Lung (tissue), 12 donors: Measurements from ENCODE around the gene LHX6. TPM values are rescaled to one million over a fixed set of nuclear protein-coding genes. Genes with fewer than 3 reads are reported as not detected.

Source experiments
- ATAC-seq: fragments of 200-7000 bp; cut with Tn5 transposase; one replicate; pipeline ENCODE4 v1.9.1; 2020; ENCODE audit warnings: moderate number of reproducible peaks; ENCODE audit not compliant: insufficient read depth, low FRiP score
- DNase-seq, 3 donors: peaks; one replicate each; pipeline ENCODE4 v3.0.0-alpha.2; 2013 to 2017
- H3K27ac ChIP-seq, 2 donors: one replicate each; pipeline ENCODE4 v1.5.1; 2013; ENCODE audit warnings: mild to moderate bottlenecking in 2 of 2, moderate library complexity in 2 of 2, control low read depth in 1 of 2, inconsistent platforms in 1 of 2, low read depth in 1 of 2, low read length in 1 of 2
- H3K27me3 ChIP-seq, 3 donors: one replicate each; pipeline ENCODE4 v1.5.1; 2013; ENCODE audit warnings: low read length in 2 of 3; ENCODE audit not compliant: control insufficient read depth in 3 of 3, insufficient read depth in 3 of 3
- H3K36me3 ChIP-seq, 4 donors: one replicate each; pipeline ENCODE4 v1.5.1; 2013; ENCODE audit warnings: low read length in 4 of 4, mild to moderate bottlenecking in 1 of 4, moderate library complexity in 1 of 4; ENCODE audit not compliant: control insufficient read depth in 4 of 4, insufficient read depth in 4 of 4
- H3K4me1 ChIP-seq, 5 donors: one replicate each; pipeline ENCODE4 v1.5.1; 2013; ENCODE audit warnings: low read length in 5 of 5, mild to moderate bottlenecking in 2 of 5, moderate library complexity in 1 of 5; ENCODE audit not compliant: control insufficient read depth in 5 of 5, insufficient read depth in 5 of 5
- H3K4me3 ChIP-seq: one replicate; pipeline ENCODE4 v1.5.1; 2013; ENCODE audit warnings: mild to moderate bottlenecking, control low read depth, moderate library complexity
- H3K9ac ChIP-seq, 2 donors: one replicate each; pipeline ENCODE4 v1.5.1; 2013; ENCODE audit warnings: low read length in 2 of 2, control low read depth in 1 of 2; ENCODE audit not compliant: insufficient read depth in 1 of 2
- H3K9me3 ChIP-seq, 4 donors: one replicate each; pipeline ENCODE4 v1.5.1; 2013; ENCODE audit warnings: low read length in 3 of 4, mild to moderate bottlenecking in 1 of 4, moderate library complexity in 1 of 4; ENCODE audit not compliant: control insufficient read depth in 4 of 4, insufficient read depth in 3 of 4
- WGBS, 2 donors: extraction: QIAGEN DNeasy Blood & Tissue Kit; methylation state at CpG; one replicate each; pipeline ENCODE4 v1.1.7; 2013; 5-methylcytosine and 5-hydroxymethylcytosine counted together
- polyA plus RNA-seq, 2 donors: library from polyadenylated mRNA; stranded (reverse); fragments of 200-250 nt; gene quantifications; one replicate each; pipeline ENCODE4 v1.2.1, GENCODE V29; 2013
- total RNA-seq, 2 donors: library from RNA; depleted of rRNA in 1 of 2; stranded (reverse); fragments of >200 nt in 1 of 2; gene quantifications; one replicate each; pipeline ENCODE4 v1.2.1, GENCODE V29; 2014 to 2021
- TF ChIP-seq, protein P1 (sequence below): IDR thresholded peaks from 2 replicates; pipeline ENCODE4 v1.5.1; 2012; ENCODE audit warnings: mild to moderate bottlenecking; ENCODE audit errors: control extremely low read depth, extremely low read depth
- donor health status: control.
- donor health status: control.
- donor health status: Bipolar disorder and iron deficiency.
- donor health status: healthy.
- donor health status: DM: yes; HTN: yes; CAD: no.

LHX6 gene
- total and polyA plus RNA-seq, 4 donors, result 3.2 to 11.3 (median 4.3) TPM

DNA sequence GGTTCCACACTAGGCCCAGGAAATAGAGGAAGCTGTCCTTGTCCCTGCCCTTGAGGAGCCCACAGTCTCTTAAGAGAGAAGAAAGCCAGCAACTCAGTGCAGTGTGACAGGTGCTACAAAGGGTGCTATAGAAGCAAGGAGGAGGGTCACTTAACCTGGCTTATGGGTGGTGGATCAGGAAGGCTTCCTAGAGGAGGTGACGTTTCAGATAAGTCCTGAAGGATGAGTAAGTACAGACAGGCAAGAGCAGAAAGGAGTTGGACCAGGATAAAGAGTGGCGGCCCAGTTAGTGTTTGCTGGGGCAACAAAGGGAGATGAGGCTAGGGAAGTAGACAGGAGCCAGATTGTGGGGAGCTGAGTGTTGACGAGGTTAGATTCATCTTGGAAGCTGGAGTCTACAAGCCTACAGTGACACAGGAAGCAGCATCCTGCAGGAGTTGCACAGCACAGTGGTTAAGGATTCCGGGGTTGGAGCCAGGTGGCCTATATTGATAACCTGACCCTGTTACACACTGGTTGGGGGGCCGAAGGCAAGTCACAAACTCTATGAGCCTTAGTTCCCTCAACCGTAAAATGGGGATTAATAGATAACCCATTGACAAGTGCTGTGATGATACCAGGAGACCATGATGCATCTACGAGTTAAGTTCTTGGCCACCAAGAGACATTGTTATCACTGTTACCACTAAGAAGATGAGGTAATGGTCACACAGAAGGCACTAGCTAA, 5.4 kb upstream of the LHX6 start:
- TF ChIP-seq, protein P1, sequence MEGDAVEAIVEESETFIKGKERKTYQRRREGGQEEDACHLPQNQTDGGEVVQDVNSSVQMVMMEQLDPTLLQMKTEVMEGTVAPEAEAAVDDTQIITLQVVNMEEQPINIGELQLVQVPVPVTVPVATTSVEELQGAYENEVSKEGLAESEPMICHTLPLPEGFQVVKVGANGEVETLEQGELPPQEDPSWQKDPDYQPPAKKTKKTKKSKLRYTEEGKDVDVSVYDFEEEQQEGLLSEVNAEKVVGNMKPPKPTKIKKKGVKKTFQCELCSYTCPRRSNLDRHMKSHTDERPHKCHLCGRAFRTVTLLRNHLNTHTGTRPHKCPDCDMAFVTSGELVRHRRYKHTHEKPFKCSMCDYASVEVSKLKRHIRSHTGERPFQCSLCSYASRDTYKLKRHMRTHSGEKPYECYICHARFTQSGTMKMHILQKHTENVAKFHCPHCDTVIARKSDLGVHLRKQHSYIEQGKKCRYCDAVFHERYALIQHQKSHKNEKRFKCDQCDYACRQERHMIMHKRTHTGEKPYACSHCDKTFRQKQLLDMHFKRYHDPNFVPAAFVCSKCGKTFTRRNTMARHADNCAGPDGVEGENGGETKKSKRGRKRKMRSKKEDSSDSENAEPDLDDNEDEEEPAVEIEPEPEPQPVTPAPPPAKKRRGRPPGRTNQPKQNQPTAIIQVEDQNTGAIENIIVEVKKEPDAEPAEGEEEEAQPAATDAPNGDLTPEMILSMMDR, result no peak
- no peak for ATAC-seq
- whole genome bisulfite sequencing, 2 donors, result 89 to 93% methylated on average over 7 of the region's 7 CpGs
- H3K36me3 ChIP-seq, result peaks cover 0 to 3% (median 0%) of the 10 kb centered on the region in 4 donors
- peaks cover 0 to 2% (median 0%) of the 10 kb centered on the region in 4 donors for H3K9me3 ChIP-seq
- no peak overlapping the region for H3K27ac ChIP-seq
- no peak overlapping the region for H3K9ac ChIP-seq
- no peak for DNase-seq
- peaks cover 0 to 50% (median 41%) of the 10 kb centered on the region in 3 donors for H3K27me3 ChIP-seq
- H3K4me1 ChIP-seq, result no peaks in the 10 kb centered on the region
- H3K4me3 ChIP-seq, result no peak overlapping the region

DNA sequence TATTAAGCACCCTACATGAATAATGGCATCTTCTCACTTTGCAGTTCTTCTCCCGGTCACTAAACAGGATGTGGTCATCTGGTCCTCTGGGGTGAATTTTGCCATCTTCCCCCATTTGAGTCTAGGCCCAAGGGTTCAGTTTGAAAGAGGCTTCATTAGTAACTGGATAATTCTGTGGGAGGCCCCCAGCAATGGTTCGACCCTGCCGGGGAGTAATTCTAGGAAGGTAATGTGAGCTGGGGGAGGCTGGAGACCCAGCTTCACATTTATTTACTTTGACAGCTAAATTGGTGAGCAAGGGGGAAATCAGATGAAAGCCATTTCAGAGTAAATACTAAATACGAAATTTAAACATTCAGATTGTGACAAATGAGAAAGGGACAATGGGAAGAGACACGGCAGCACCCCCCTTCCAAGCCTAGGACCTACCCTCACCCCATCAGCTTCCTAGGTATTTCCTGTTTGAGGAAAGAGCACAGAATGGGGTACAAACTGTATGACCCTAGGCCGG, 4.1 kb upstream of the LHX6 start:
- TF ChIP-seq, protein P1, result no peak
- H3K27me3 ChIP-seq, result peaks cover 0 to 59% (median 43%) of the 10 kb centered on the region in 3 donors
- 59 to 73% methylated on average over 6 of the region's 6 CpGs for WGBS, 2 donors

DNA sequence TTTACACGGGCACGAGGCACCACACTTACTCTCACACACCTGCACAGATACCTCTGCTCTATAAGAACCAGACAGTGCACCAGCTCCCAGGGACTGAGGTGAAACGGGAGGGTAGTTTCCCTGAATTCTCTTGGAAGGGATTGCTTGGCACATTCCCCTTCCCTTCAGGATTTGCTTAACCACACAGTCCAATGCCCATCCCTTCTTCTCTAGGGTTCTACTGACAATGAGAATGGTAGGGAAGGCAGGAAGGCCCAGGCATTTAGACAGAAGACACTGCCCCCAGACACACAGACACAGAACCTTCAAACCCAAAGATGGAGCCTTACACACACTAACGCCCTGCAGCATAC, 704 bp upstream of the LHX6 start:
- Histone ChIP-seq H3K36me3 (no peaks in the 10 kb centered on the region), H3K4me1 (peaks cover 0 to 10% (median 0%) of the 10 kb centered on the region in 5 donors), H3K27me3 (peaks cover 0 to 90% (median 74%) of the 10 kb centered on the region in 3 donors), H3K9me3 (peaks cover 0 to 5% (median 0%) of the 10 kb centered on the region in 4 donors), H3K27ac (no peak overlapping the region), H3K9ac (no peak overlapping the region), H3K4me3 (no peak overlapping the region)
- ATAC-seq (no peak), DNase-seq (no peak)
- TF ChIP-seq, protein P1, result no peak
- WGBS, 2 donors, result 56 to 74% methylated on average over 4 of the region's 4 CpGs

More for the DNA sequence above, 4.1 kb upstream of the LHX6 start:
- ATAC-seq (no peak), DNase-seq (no peak)
- H3K9ac ChIP-seq, result no peak overlapping the region
- H3K27ac ChIP-seq, result no peak overlapping the region
- H3K36me3 ChIP-seq, result no peaks in the 10 kb centered on the region
- no peak overlapping the region for H3K4me3 ChIP-seq
- H3K4me1 ChIP-seq, result peaks cover 0 to 8% (median 0%) of the 10 kb centered on the region in 5 donors
- peaks cover 0 to 2% (median 0%) of the 10 kb centered on the region in 4 donors for H3K9me3 ChIP-seq
